CD4-positive, alpha-beta T cell treated with Interleukin-21 for 1 hour (primary cell): ENCODE data around the gene CNKSR1.

Source experiments
- DNase-seq: peaks from one replicate; pipeline ENCODE4 v3.0.0-alpha.2; 2020

The CNKSR1 gene

GRCh38 chr1:26234644-26235370 lies 57.5 kb downstream of the CNKSR1 start:
- peak; percentile 24 for DNase-seq

GRCh38 chr1:26237230-26237966 lies 60.1 kb downstream of the CNKSR1 start:
- DNase-seq, result no peak
